ENCODE measurements around the gene SLC2A10. TPM values are rescaled to one million over a fixed set of nuclear protein-coding genes. Genes with fewer than 3 reads are reported as not detected.

SLC2A10 gene
- total RNA-seq, 1 experiment from 2014 or later = 1.6 TPM

- Histone ChIP-seq H3K27me3 (ENCODE audit: control insufficient read depth, insufficient read depth, low read length) (no peaks in the 10 kb centered on the region), H3K36me3 (ENCODE audit: control insufficient read depth, insufficient read depth, low read length) (no peaks in the 10 kb centered on the region), H3K4me1 (ENCODE audit: control insufficient read depth, insufficient read depth, low read length) (no peaks in the 10 kb centered on the region; the same call in 1 of the 2 replicates), H3K27ac (ENCODE audit: low read length) (no peak overlapping the region), H3K9me3 (ENCODE audit: control insufficient read depth, insufficient read depth, low read depth, low read length) (no peaks in the 10 kb centered on the region), H3K4me3 (ENCODE audit: low read depth in 2 of 2, low read length in 2 of 2) (no peak overlapping the region)
- BruUV-seq (replicated peaks) = no TSS peak
- TF ChIP-seq REST (IDR thresholded peaks at IDR 0.05; ENCODE audit: insufficient read depth in 1 of 2, low read depth in 2 of 2, low read length in 1 of 2) = no peak
- TF ChIP-seq SIN3A (IDR thresholded peaks at IDR 0.05; ENCODE audit: borderline replicate concordance, insufficient read depth, low read depth, low read length) = no peak
- TF ChIP-seq CTCF (IDR thresholded peaks at IDR 0.05) = no peak
- no peak for TF ChIP-seq POLR2AphosphoS5 (IDR thresholded peaks at IDR 0.05; ENCODE audit: low read depth, low read length)
- no peak for TF ChIP-seq TCF7L2 (IDR thresholded peaks at IDR 0.05; ENCODE audit: low read depth, low read length)
- ATAC-seq (no peak), DNase-seq (ENCODE audit: low read depth, low spot score) (no peak)
- POLR2A ChIA-PET = no interaction called here
- in situ Hi-C loops (cut with HindIII; ENCODE audit: low pct_unique_long_range_greater_than_20kb, low sequenced_read_pairs) = no loop called here
- intact Hi-C loops (cut with micrococcal nuclease; ENCODE audit: unreplicated experiment) = no loop called here
- CTCF ChIA-PET = interaction anchor here (0.9 kb wide), 1 partner anchor 10 kb away, joined by 3 read pairs; no protein-coding TSS in a partner anchor
Observed at GRCh38 chr20:46706242-46706641, 3.2 kb upstream of the SLC2A10 start.

GRCh38 chr20:46708172-46708860 is 1.1 kb upstream of the SLC2A10 start:
- no TSS peak for BruUV-seq (replicated peaks)
- no peaks in the 10 kb centered on the region; the same call in 1 of the 2 replicates for H3K4me1 ChIP-seq (ENCODE audit: control insufficient read depth, insufficient read depth, low read length)
- no peak overlapping the region for H3K4me3 ChIP-seq (ENCODE audit: low read depth in 2 of 2, low read length in 2 of 2)
- ChIA-PET POLR2A (no interaction called here), CTCF (interaction anchor here (0.7 kb wide), 1 partner anchor 44 kb away, joined by 3 read pairs; no protein-coding TSS in a partner anchor)
- intact Hi-C loops (cut with micrococcal nuclease; ENCODE audit: unreplicated experiment) = no loop called here
- TF ChIP-seq POLR2AphosphoS5 (IDR thresholded peaks at IDR 0.05; ENCODE audit: low read depth, low read length) (no peak), CTCF (IDR thresholded peaks at IDR 0.05) (peak; percentile 79)
- H3K27me3 ChIP-seq (ENCODE audit: control insufficient read depth, insufficient read depth, low read length) = no peaks in the 10 kb centered on the region
- no peak overlapping the region for H3K27ac ChIP-seq (ENCODE audit: low read length)
- DNase-seq (ENCODE audit: low read depth, low spot score) (no peak), ATAC-seq (peak; percentile 33; the same call in 1 of the 2 replicates)
- in situ Hi-C loops (cut with HindIII; ENCODE audit: low pct_unique_long_range_greater_than_20kb, low sequenced_read_pairs) = no loop called here
- no peaks in the 10 kb centered on the region for H3K9me3 ChIP-seq (ENCODE audit: control insufficient read depth, insufficient read depth, low read depth, low read length)
- H3K36me3 ChIP-seq (ENCODE audit: control insufficient read depth, insufficient read depth, low read length) = no peaks in the 10 kb centered on the region

Measured in Panc1 (cell line).